ENCODE data around the gene C13orf42.

C13orf42 gene

GRCh38 chr13:51043310-51043709, 67.8 kb downstream of the C13orf42 start:
- H3K4me3 ChIP-seq (ENCODE audit: low read depth, low read length): no peak overlapping the region
- no peak for DNase-seq (ENCODE audit: low read depth)

- no peak for DNase-seq (ENCODE audit: low read depth)
- no peak overlapping the region for H3K4me3 ChIP-seq (ENCODE audit: low read depth, low read length)
Observed at GRCh38 chr13:51041710-51042109, 69.4 kb downstream of the C13orf42 start.

- no peak overlapping the region for H3K4me3 ChIP-seq (ENCODE audit: low read depth, low read length)
- DNase-seq (ENCODE audit: low read depth): no peak
Observed at GRCh38 chr13:51041126-51041525, 69.9 kb downstream of the C13orf42 start.

- no peak overlapping the region for H3K4me3 ChIP-seq (ENCODE audit: low read depth, low read length)
Observed at GRCh38 chr13:51040431-51040830, 70.6 kb downstream of the C13orf42 start.

GRCh38 chr13:51036418-51036817, 74.7 kb downstream of the C13orf42 start:
- DNase-seq (ENCODE audit: low read depth): no peak
- no peak overlapping the region for H3K4me3 ChIP-seq (ENCODE audit: low read depth, low read length)

More at GRCh38 chr13:51040431-51040830, 70.6 kb downstream of the C13orf42 start:
- DNase-seq (ENCODE audit: low read depth): no peak

- no peak overlapping the region for H3K4me3 ChIP-seq (ENCODE audit: low read depth, low read length)
- no peak for DNase-seq (ENCODE audit: low read depth)
Observed at GRCh38 chr13:51035978-51036377, 75.1 kb downstream of the C13orf42 start.

DNA sequence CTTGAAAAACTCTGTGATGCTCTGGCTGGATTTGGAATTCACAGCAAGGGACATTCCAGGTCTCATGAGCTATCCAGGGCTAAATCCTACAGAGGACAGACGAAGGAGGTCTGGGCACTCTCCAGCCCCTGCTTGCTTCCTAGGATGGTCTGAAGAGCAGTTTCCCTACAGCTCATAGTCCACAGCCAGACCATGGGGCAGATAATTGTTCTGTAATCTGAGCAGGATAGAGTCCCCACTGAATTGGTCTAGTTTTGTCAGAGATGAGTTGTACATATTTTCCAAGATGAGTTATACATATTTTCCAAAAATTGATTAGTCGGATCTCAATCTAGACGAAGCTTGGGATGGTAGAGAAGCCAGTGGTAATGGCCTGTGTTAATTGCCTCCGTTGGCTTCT, 75.6 kb downstream of the C13orf42 start:
- DNase-seq (ENCODE audit: low read depth): no peak
- no peak overlapping the region for H3K4me3 ChIP-seq (ENCODE audit: low read depth, low read length)

GRCh38 chr13:51034906-51035305, 76.2 kb downstream of the C13orf42 start:
- H3K4me3 ChIP-seq (ENCODE audit: low read depth, low read length): no peak overlapping the region
- no peak for DNase-seq (ENCODE audit: low read depth)

- DNase-seq (ENCODE audit: low read depth): no peak
Observed at GRCh38 chr13:51033421-51034185, 77.5 kb downstream of the C13orf42 start.

DNA sequence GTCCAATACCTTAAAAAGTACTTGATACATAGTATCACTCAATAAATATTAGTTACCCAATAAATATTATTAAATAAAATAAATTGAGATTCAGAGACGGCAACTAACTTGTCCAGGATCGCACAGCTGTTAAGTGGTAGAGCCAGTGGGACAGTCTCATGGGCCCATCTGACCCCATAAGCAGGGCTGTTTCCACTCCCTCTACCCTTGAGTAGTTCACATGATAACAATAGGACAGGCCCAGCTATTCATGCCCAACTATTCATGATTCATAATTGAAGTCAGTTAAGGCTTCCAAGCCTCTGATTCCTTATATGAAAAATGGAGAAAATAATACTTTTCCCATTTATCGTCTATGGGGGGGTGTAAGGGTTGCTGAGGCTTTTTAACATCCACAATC, 78.2 kb downstream of the C13orf42 start:
- no peak for DNase-seq (ENCODE audit: low read depth)
- no peak overlapping the region for H3K4me3 ChIP-seq (ENCODE audit: low read depth, low read length)

More at GRCh38 chr13:51033421-51034185, 77.5 kb downstream of the C13orf42 start:
- H3K4me3 ChIP-seq (ENCODE audit: low read depth, low read length): no peak overlapping the region

Data from skeletal muscle cell (primary cell).